CD4-positive, alpha-beta T cell treated with Interleukin-4 for 1 hour (primary cell): Measurements from ENCODE around the gene JAKMIP1.

ENCODE experiments used
- DNase-seq, 2 donors: peaks; one replicate each; pipeline ENCODE4 v3.0.0-alpha.2; 2020 to 2022

Gene JAKMIP1

GRCh38 chr4:5988086-5988845, 212.1 kb downstream of the JAKMIP1 start:
- DNase-seq = peak in 1 of 2 donors; percentile 7

GRCh38 chr4:5984843-5985242, 215.5 kb downstream of the JAKMIP1 start:
- DNase-seq = no peak

DNA sequence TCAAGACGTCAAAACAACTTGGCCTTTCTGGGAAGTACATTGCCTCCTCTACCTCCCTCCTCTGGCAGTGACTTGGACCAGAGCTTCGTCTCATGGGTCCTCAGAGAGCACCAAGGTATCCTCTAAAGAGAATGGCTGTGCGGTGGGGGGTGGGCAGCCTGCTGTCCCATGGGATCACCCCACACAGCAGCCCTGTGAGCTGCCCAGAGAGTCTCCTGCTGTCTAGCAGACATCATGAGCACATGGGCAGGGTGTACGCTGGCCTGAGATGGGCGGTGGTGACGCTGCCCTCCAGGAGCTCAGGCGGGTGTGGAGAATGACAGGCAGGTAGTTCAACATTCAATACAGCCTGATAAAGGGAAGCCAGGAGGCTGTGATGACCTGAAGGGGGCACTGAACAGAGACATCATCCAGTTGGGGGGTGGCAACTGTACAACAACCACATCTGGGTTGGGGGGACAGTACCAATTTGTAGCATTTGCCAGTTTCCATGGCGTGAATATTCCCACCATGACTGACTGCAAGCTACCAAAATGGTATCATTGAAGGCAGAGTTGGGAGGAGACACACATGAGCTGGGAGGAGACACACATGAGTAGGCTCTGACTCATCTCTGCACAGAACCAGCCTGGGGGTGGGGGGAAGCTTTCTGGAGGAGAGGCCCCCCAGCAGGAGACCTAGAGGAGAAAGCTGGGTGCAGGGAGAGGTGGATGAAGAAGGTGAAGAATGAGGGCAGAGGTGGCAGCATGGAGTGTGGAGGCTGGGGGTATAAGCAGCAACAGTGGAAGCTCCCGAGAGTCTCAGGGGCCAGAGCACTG, 218.0 kb downstream of the JAKMIP1 start:
- DNase-seq = peak in 1 of 2 donors; percentile 2

GRCh38 chr4:5980436-5981155, 219.8 kb downstream of the JAKMIP1 start:
- DNase-seq = no peak

- DNase-seq = peak in 1 of 2 donors; percentile 9
Observed at GRCh38 chr4:5979981-5980380, 220.4 kb downstream of the JAKMIP1 start.

DNA sequence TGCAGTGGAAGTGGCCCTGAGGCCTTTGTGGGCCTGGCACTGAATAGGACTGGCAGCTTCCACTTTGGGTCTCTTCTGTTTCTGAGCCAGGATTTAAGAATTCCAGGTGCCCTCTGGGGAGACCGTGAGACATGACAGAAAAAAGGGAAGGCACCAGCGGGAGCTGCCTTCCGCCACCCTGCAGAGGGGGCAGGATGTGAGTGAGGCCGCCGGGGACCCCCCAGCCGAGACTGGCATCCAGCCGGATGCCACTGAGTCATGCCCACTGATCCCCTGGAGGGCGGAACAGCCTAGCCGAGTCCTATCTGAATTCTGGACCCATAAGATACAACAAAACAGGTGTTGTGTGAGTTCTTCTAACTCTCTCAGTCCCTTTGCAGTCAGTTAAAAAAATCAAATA, 223.4 kb downstream of the JAKMIP1 start:
- no peak for DNase-seq

DNA sequence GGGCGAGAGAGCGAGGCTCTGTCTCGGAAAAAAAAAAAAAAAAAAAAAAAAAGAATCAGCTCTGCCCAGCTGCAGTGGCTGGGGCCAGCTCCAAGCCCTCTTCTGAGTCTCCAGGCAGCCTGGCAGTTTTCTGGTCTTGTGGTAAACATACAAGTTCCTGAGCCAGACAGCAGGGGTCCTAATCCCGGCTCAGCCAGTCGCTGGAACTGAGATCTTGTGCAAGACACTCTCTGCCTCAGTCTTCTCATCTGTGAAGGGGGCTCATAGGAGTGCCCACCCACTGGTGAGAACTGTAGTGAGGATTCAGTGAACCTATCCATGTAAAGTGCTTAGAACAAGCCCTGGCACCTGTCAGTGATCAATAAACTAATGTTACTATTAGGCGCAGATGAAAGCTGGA, 223.9 kb downstream of the JAKMIP1 start:
- no peak for DNase-seq
